ENCODE measurements around the gene LGALS4.
"Not testable (repeated sequence)": the region's sequence is repeated elsewhere in the genome, so short reads cannot be mapped to it uniquely, and the experiment has no call there.

The LGALS4 gene

GRCh38 chr19:38821230-38821825 lies 8.6 kb upstream of the LGALS4 start:
- not testable (repeated sequence) for DNase-seq (ENCODE audit: low read depth in 2 of 2)

- no peak for DNase-seq (ENCODE audit: low read depth in 2 of 2)
These were observed 6.6 kb upstream of the LGALS4 start for GRCh38 chr19:38819231-38819920.

GRCh38 chr19:38817081-38817480 lies 4.3 kb upstream of the LGALS4 start:
- DNase-seq (ENCODE audit: low read depth in 2 of 2) = no peak

- no peak for DNase-seq (ENCODE audit: low read depth in 2 of 2)
These were observed 3.5 kb upstream of the LGALS4 start for GRCh38 chr19:38816131-38816750.

DNA sequence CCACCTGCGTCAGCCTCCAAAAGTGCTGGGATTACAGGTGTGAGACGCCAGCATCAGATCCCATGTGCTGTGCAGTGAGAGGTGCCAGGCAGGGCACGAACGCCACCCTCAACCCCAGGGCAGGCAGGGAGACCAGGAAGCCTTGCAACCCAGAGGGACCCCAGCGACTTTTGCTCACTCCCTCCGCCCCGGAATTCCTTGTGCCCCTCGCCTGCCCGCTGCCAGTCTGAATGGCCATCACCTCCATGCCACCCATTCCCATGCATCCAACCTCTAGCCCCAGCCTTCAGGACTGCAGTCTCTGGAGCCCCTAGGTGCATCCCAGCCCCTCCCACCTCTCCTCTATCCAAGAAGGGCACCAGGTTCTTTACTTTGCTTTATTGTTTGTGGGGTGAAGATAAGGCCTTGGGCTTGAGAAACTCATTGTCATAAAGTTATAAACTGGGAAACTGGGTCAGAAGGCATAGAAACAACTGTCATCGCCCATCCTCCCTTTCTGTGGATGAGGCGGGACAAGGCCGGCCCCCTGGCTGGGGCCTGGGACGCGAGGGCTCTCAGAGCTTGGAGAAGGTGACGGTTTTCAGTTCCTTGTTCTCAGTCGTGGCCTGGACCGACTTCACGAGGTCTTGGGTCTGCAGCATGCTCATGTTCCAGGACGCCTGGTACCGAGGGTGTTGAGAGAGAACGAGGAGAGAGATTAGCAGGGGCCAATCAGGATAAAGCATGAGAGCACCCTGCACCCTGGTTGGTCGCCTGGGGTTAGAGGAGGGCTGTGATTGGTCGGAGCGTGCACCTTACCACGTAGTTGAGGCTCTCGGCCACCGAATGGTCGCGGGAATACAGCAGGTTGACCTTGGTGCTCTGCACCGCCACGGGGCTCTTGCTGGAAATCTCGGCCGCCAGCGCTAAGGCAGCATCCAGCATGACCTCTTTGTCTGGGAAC lies 2.6 kb upstream of the LGALS4 start:
- DNase-seq (ENCODE audit: low read depth in 2 of 2) = no peak

DNA sequence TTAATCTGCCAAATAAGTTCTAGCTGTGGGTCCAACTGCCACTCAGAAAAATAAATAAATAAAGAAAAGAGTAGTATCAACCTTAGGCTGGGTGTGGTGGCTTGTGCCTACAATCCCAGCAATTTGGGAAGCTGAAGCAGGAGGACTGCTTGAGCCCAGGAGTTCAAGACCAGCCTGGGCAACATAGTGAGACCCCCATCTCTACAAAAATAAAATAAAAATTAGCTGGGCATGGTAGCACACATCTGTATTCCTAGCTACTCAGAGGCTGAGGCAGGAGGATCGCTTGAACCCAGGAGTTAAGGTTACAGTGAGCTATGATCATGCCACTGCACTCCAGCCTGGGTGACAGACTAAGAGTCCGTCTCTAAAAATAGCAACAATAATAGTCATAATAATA lies 1.2 kb upstream of the LGALS4 start:
- DNase-seq (ENCODE audit: low read depth in 2 of 2) = not testable (repeated sequence)

GRCh38 chr19:38813323-38813722 lies 578 bp upstream of the LGALS4 start:
- DNase-seq (ENCODE audit: low read depth in 2 of 2) = no peak

- no peak for DNase-seq (ENCODE audit: low read depth in 2 of 2)
These were observed 520 bp downstream of the LGALS4 start for GRCh38 chr19:38812009-38812840.

- DNase-seq (ENCODE audit: low read depth in 2 of 2) = no peak
These were observed 3.0 kb downstream of the LGALS4 start for GRCh38 chr19:38809592-38810252.

DNA sequence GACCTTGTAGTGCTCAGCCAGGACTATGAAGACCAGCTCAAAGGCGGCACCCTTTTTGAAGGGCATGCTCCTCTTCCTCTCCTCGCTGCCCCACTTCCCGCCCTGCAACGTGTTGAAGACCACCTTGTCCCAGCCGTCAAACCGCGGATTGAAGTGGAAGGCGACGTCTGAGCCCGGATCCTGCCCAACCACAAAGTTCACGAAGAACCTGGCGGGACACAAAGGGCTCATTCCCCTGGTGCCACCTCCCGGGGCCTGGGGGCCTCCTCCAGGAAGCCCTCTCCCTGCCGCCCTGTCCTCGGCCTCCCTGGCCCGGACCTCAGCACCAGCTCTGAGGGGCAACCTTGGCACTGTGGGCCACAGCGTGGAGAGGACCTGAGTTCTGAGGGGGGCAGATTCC lies 4.0 kb downstream of the LGALS4 start:
- no peak for DNase-seq (ENCODE audit: low read depth in 2 of 2)

GRCh38 chr19:38807374-38808098 lies 5.2 kb downstream of the LGALS4 start:
- DNase-seq (ENCODE audit: low read depth in 2 of 2) = not testable (repeated sequence)

DNA sequence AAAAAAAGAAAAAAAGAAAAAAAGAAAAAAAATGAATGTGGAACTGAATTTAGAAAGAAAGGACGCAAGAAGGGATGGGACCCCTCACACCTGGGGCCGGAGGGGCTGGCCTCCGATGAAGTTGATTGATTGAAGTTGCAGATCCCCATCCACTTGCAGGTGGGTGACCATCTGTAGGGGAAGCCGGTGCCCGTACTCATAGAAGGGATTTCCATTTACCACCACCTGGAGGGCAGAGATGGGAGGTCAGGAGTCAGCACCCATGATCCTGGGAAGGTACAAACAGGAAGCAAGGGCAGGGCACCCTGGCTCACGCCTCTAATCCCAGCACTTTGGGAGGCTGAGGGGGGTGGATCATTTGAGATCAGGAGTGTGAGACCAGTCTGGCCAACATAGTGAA lies 6.4 kb downstream of the LGALS4 start:
- DNase-seq (ENCODE audit: low read depth in 2 of 2) = no peak

- no peak for DNase-seq (ENCODE audit: low read depth in 2 of 2)
These were observed 7.6 kb downstream of the LGALS4 start for GRCh38 chr19:38805180-38805579.

GRCh38 chr19:38803543-38803942 lies 9.2 kb downstream of the LGALS4 start:
- no peak for DNase-seq (ENCODE audit: low read depth in 2 of 2)

- DNase-seq (ENCODE audit: low read depth in 2 of 2) = no peak
These were observed 11.2 kb downstream of the LGALS4 start for GRCh38 chr19:38801359-38802095.

DNA sequence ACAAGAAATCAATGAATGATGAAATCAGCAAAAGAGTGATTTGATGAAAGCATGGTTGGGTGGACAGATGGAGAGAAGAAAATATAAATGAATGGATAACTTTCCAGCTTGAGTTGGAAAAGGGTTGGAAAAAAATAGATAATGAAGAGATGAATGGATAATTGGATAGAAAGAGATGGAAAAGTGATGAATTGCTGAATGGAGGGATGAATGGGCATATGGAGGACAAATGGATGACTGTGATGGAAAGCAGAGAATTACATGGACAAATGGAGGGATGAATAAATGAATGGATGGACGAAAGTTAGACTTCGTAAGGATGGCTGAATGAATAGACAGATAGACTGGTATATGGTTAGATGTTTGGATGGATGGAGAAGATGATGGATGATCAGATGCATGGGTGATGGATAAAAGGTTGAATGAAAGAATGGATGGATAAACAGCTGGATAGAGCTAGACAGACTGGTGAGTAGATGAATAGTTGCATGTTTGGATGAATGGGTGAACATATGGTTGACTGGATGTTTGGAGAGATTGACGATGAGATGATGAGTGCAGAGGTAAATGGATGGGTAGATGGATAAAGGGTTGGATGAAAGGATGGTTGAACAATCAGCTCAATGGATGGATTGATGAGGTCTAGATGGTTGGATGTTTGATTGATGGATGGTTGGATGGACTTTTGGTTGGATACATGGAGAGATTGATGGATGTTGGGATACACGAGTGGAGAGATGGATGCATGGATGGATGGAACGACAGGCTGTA lies 12.0 kb downstream of the LGALS4 start:
- no peak for DNase-seq (ENCODE audit: low read depth in 2 of 2)

GRCh38 chr19:38799104-38799503 lies 13.6 kb downstream of the LGALS4 start:
- no peak for DNase-seq (ENCODE audit: low read depth in 2 of 2)

GRCh38 chr19:38797781-38798180 lies 15.0 kb downstream of the LGALS4 start:
- not testable (repeated sequence) for DNase-seq (ENCODE audit: low read depth in 2 of 2)

All from stimulated activated CD4-positive, alpha-beta T cell treated with anti-CD3 and anti-CD28 coated beads, Interleukin-12 subunit alpha, Interleukin-12 subunit beta, amount 100 ng/mL, for 24 hours (primary cell).